Calu3 (cell line): ENCODE results near the gene ST7. TPM values are rescaled to one million over a fixed set of nuclear protein-coding genes. Genes with fewer than 3 reads are reported as not detected.

Source experiments
- BruUV-seq: library from RNA; stranded (reverse); fragments of 400-500 nt; replicated peaks from 2 replicates; lab custom pipeline; 2021; lab: Mats Ljungman, UMichigan
- CTCF ChIA-PET: fragments of 300-600 bp; sonication (Branson Sonifier 250); formaldehyde crosslinking; loops from one replicate; lab custom pipeline; 2022; ENCODE audit warnings: antibody characterized with exemption; lab: Charles Lee
- DNase-seq: peaks from one replicate; pipeline ENCODE4 v3.0.0; 2022
- H3K27ac Mint-ChIP-seq: one replicate; pipeline ENCODE4 v1.8.0; 2022; ENCODE audit warnings: mixed read lengths; ENCODE audit not compliant: unreplicated experiment
- H3K27me3 Mint-ChIP-seq: one replicate; pipeline ENCODE4 v1.8.0; 2022; ENCODE audit warnings: mixed read lengths; ENCODE audit not compliant: unreplicated experiment
- H3K36me3 Mint-ChIP-seq: one replicate; pipeline ENCODE4 v1.8.0; 2022; ENCODE audit warnings: mild to moderate bottlenecking, moderate library complexity, mixed read lengths; ENCODE audit not compliant: insufficient read depth, unreplicated experiment
- H3K4me1 Mint-ChIP-seq: one replicate; pipeline ENCODE4 v1.8.0; 2022; ENCODE audit warnings: mild to moderate bottlenecking, low read depth, mixed read lengths; ENCODE audit not compliant: unreplicated experiment
- H3K4me3 Mint-ChIP-seq: one replicate; pipeline ENCODE4 v1.8.0; 2022; ENCODE audit warnings: mild to moderate bottlenecking, low read depth, moderate library complexity, mixed read lengths; ENCODE audit not compliant: unreplicated experiment
- H3K9me3 Mint-ChIP-seq: one replicate; pipeline ENCODE4 v1.8.0; 2022; ENCODE audit warnings: low read depth, mixed read lengths; ENCODE audit not compliant: unreplicated experiment
- CTCF ChIP-seq: fragments of 200-600 bp; IDR thresholded peaks from one replicate; pipeline ENCODE4 v1.8.0; 2022; ENCODE audit warnings: antibody characterized with exemption; ENCODE audit not compliant: unreplicated experiment
- intact Hi-C: fragments of 100-400 bp; cut with micrococcal nuclease; formaldehyde crosslinking; loops from one replicate; pipeline ENCODE4 v1.10.0; 2022; ENCODE audit not compliant: unreplicated experiment
- total RNA-seq: library from RNA; stranded (reverse); gene quantifications from 2 replicates; pipeline ENCODE4 v1.2.3, GENCODE V29; 2022

Gene ST7
- total RNA-seq, 1 experiment from 2014 or later: 17.7 TPM

GRCh38 chr7:116984511-116984910 lies 31.2 kb downstream of the ST7 start:
- BruUV-seq: no TSS peak
- CTCF ChIA-PET: interaction anchor here (1.0 to 2.0 kb wide), 5 partner anchors 30 to 143 kb away, joined by 3 to 6 read pairs (median 4); no protein-coding TSS in a partner anchor

DNA sequence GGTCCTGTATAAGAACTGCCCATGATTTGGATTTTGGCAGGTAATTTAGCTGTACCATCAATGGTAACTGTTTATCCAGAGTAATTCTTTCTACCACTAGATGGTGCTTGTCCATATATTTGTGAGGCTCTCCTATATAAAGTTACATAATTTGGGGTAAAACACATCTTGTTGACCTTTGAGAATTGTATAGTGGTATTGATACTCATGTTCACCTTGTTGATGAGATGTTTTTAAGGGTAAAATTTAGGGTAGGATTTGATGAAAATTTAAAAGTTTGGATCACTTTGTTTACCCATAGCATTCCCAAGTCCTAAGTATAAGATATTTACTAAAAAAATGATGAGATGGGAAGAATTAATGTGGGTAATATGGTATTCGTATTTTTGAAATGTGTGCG lies 31.6 kb downstream of the ST7 start:
- no peaks in the 10 kb centered on the region for H3K27me3 Mint-ChIP-seq
- CTCF ChIA-PET: interaction anchor here (1.0 to 2.0 kb wide), 7 partner anchors 15 to 142 kb away, joined by 3 to 6 read pairs (median 4); no protein-coding TSS in a partner anchor
- BruUV-seq: no TSS peak
- peak; percentile 45 for TF ChIP-seq CTCF
- intact Hi-C loops: loop anchor here (5.0 kb wide), 1 partner anchor 402 kb away; no protein-coding TSS in a partner anchor
- peaks cover 6% of the 10 kb centered on the region for H3K4me1 Mint-ChIP-seq
- H3K36me3 Mint-ChIP-seq: no peaks in the 10 kb centered on the region
- no peak overlapping the region for H3K27ac Mint-ChIP-seq
- H3K9me3 Mint-ChIP-seq: no peaks in the 10 kb centered on the region
- no peak for DNase-seq
- no peak overlapping the region for H3K4me3 Mint-ChIP-seq

More at GRCh38 chr7:116984511-116984910, 31.2 kb downstream of the ST7 start:
- intact Hi-C loops: no loop called here
- no peak for TF ChIP-seq CTCF
- Mint-ChIP-seq H3K36me3 (no peaks in the 10 kb centered on the region), H3K27me3 (no peaks in the 10 kb centered on the region), H3K4me3 (no peak overlapping the region), H3K4me1 (peaks cover 6% of the 10 kb centered on the region), H3K27ac (no peak overlapping the region), H3K9me3 (no peaks in the 10 kb centered on the region)
- DNase-seq: no peak

DNA sequence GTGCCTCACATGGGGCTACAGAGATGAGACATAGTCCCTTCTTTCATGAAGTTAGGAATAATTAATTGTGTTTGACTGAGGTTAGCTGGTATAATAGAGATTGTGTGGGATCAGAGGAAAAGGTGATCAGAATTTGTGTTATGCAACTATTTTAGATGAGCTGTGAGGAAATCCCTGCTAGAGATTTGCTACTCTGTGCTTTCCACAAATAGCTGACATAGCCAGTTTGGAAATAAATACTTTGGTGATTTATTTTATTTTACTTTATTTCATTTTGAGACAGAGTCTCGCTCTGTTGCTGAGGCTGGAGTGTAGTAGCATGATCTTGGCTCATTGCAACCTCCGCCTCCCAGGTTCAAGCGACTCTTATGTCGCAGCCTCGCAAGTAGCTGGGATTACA lies 32.3 kb downstream of the ST7 start:
- no peak for DNase-seq
- intact Hi-C loops: loop anchor here (5.0 kb wide), 1 partner anchor 402 kb away; no protein-coding TSS in a partner anchor
- no peak for TF ChIP-seq CTCF
- Mint-ChIP-seq H3K9me3 (no peaks in the 10 kb centered on the region), H3K27ac (no peak overlapping the region), H3K27me3 (no peaks in the 10 kb centered on the region), H3K36me3 (no peaks in the 10 kb centered on the region), H3K4me1 (peaks cover 6% of the 10 kb centered on the region), H3K4me3 (no peak overlapping the region)
- no TSS peak for BruUV-seq
- CTCF ChIA-PET: interaction anchor here (1.0 to 2.0 kb wide), 4 partner anchors 14 to 142 kb away, joined by 3 to 6 read pairs (median 5); no protein-coding TSS in a partner anchor

DNA sequence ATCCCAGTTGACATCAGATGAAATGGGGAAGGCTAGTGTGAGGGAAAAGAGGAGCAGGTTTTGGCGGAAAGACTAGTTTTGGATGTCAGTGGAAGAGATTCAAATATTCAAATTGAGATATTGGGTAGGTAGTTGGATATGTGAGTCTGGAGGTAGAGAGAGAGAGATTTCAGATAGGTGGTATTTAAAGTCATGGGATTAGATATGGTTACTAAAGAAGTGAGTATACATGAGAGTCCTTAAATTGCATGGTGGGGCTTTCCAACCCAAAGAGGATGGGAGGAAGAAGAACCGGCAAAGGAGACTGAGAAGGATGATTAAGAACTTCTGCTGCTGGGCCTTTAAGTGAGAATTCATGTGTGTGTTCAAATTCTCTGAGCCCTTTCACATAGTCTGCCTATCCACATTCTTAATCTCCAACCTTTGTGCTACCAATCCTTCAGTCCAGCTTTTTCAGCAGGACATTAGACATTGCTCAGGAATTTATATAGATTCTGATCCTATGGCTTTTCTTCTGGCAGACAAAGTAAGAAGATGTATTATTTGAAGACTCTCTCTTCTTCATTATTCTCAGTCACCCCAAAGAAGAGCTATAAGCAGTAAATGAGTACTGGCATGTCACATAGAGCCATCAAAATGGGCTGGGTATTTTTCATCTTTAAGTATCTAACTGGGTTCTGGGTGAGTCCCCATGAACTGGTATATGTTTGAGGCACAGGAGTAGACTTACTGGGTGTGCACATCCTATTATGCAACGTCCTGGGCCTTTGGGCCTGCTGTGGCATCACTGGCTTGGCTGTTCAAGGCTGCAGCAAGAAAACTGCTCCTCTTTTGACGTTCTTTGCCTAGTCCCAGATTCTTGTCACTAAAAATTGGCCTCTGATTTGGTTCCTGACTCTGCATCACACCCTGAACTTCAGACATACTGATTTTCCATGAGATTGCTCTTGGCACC lies 33.6 kb downstream of the ST7 start:
- BruUV-seq: no TSS peak
- DNase-seq: no peak
- CTCF ChIA-PET: no interaction called here
- peaks cover 6% of the 10 kb centered on the region for H3K4me1 Mint-ChIP-seq
- no peak overlapping the region for H3K4me3 Mint-ChIP-seq
- H3K9me3 Mint-ChIP-seq: no peaks in the 10 kb centered on the region
- H3K27ac Mint-ChIP-seq: no peak overlapping the region
- H3K36me3 Mint-ChIP-seq: no peaks in the 10 kb centered on the region
- intact Hi-C loops: loop anchor here (5.0 kb wide), 1 partner anchor 400 kb away; no protein-coding TSS in a partner anchor
- H3K27me3 Mint-ChIP-seq: no peaks in the 10 kb centered on the region
- no peak for TF ChIP-seq CTCF
